ENCODE results near the gene C1orf56.

DNA sequence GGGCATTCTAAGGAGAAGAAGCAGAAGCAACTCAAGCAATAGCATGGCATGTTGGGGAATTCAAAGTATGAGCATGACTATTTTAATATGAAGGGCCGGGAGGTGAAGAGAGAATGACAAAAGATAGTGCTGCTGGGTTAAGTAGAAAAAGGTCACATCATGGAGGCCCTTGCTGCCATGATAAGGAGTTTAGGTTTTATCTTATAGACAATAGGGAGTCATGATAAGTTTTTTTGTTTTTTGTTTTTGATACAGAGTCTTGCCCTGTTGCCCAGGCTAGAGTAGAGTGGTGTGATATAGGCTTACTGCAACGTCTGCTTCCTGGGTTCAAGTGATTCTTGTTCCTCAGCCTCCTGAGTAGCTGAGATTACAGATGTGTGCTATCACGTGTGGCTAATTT is 8.0 kb upstream of the C1orf56 start:
- TF ChIP-seq, protein P1, sequence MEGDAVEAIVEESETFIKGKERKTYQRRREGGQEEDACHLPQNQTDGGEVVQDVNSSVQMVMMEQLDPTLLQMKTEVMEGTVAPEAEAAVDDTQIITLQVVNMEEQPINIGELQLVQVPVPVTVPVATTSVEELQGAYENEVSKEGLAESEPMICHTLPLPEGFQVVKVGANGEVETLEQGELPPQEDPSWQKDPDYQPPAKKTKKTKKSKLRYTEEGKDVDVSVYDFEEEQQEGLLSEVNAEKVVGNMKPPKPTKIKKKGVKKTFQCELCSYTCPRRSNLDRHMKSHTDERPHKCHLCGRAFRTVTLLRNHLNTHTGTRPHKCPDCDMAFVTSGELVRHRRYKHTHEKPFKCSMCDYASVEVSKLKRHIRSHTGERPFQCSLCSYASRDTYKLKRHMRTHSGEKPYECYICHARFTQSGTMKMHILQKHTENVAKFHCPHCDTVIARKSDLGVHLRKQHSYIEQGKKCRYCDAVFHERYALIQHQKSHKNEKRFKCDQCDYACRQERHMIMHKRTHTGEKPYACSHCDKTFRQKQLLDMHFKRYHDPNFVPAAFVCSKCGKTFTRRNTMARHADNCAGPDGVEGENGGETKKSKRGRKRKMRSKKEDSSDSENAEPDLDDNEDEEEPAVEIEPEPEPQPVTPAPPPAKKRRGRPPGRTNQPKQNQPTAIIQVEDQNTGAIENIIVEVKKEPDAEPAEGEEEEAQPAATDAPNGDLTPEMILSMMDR (conservative IDR thresholded peaks at IDR 0.05; ENCODE audit: low read depth, low read length), result no peak
- TF ChIP-seq EZH2 (IDR thresholded peaks at IDR 0.05; ENCODE audit: low read length, unreplicated experiment) (no peak), EZH2phosphoT487 (IDR thresholded peaks at IDR 0.05; ENCODE audit: borderline replicate concordance, low read length) (no peak)

All from PC-3 (cell line).